Measurements from ENCODE around the gene BAD. TPM values are rescaled to one million over a fixed set of nuclear protein-coding genes. Genes with fewer than 3 reads are reported as not detected.

BAD gene
- total and polyA plus RNA-seq, 2 of the 13 experiments (the other 11 are each of a cell fraction or from before 2014, with no cell fraction given) = 17.9 to 28.5 TPM

DNA sequence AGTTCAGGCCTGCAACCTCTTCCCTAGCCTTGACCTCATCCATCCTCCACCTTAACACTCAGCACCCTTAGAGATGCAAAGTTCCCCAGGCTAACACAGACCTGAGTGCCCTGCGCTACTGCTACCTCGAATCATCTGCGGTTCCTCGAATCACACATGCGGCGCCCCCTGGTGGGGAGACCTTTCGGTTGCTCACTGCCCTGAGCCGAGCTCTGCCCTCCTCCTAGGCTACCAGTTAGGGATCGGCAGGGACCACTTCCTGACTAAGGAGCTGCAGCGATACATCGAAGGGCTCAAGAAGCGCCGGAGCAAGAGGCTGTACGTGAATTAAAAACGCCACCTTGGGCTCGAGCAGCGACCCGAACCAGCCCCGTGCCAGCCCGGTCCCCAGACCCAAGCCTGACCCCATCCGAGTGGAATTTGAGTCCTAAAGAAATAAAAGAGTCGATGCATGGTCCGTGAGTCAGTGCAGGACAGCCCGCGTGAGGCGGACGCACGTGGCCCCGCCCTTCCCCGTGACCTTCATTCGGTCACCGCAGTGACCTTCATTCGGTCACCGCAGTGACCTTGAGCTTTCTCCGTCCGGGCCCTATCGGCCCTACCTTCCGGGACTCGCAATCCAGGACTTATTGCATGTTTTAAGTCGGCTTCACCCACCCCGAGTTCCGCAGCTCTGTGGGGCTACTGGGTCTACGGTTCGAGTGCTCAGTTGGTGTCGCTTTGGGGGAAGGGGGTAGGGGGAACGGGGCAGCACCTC lies 20.0 kb upstream of the BAD start (continued):
- TF ChIP-seq ZHX2 (IDR thresholded peaks at IDR 0.05; ENCODE audit: low read depth) (no peak), ZHX2 (CRISPR knock-in tag; IDR thresholded peaks at IDR 0.05; ENCODE audit: borderline replicate concordance) (peak; percentile 70; the same call in 1 of the 2 replicates), ZNF350 (CRISPR knock-in tag; IDR thresholded peaks at IDR 0.05; ENCODE audit: borderline replicate concordance, low read depth) (peak; percentile 71; the same call in 1 of the 2 replicates), ZMYM3 (CRISPR knock-in tag; IDR thresholded peaks at IDR 0.05) (peak; percentile 50; the same call in 1 of the 2 replicates), ZSCAN5A (CRISPR knock-in tag; IDR thresholded peaks at IDR 0.05; ENCODE audit: borderline replicate concordance) (no peak)
- TF ChIP-seq, protein P1, sequence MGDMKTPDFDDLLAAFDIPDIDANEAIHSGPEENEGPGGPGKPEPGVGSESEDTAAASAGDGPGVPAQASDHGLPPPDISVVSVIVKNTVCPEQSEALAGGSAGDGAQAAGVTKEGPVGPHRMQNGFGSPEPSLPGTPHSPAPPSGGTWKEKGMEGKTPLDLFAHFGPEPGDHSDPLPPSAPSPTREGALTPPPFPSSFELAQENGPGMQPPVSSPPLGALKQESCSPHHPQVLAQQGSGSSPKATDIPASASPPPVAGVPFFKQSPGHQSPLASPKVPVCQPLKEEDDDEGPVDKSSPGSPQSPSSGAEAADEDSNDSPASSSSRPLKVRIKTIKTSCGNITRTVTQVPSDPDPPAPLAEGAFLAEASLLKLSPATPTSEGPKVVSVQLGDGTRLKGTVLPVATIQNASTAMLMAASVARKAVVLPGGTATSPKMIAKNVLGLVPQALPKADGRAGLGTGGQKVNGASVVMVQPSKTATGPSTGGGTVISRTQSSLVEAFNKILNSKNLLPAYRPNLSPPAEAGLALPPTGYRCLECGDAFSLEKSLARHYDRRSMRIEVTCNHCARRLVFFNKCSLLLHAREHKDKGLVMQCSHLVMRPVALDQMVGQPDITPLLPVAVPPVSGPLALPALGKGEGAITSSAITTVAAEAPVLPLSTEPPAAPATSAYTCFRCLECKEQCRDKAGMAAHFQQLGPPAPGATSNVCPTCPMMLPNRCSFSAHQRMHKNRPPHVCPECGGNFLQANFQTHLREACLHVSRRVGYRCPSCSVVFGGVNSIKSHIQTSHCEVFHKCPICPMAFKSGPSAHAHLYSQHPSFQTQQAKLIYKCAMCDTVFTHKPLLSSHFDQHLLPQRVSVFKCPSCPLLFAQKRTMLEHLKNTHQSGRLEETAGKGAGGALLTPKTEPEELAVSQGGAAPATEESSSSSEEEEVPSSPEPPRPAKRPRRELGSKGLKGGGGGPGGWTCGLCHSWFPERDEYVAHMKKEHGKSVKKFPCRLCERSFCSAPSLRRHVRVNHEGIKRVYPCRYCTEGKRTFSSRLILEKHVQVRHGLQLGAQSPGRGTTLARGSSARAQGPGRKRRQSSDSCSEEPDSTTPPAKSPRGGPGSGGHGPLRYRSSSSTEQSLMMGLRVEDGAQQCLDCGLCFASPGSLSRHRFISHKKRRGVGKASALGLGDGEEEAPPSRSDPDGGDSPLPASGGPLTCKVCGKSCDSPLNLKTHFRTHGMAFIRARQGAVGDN (CRISPR knock-in tag; IDR thresholded peaks at IDR 0.05) = peak; percentile 84
